NCI-H345 (cell line): ENCODE data around the gene MEGF10.

ENCODE experiments used
- DNase-seq: peaks from one replicate; lab custom pipeline; 2025; lab: John Stamatoyannopoulos, UW

The MEGF10 gene

GRCh38 chr5:127370631-127371030 lies 80.0 kb downstream of the MEGF10 start:
- DNase-seq: no peak

GRCh38 chr5:127373858-127374491 lies 83.4 kb downstream of the MEGF10 start:
- DNase-seq: no peak

- no peak for DNase-seq
These were observed 84.5 kb downstream of the MEGF10 start for GRCh38 chr5:127375124-127375523.

GRCh38 chr5:127375544-127376091 lies 85.0 kb downstream of the MEGF10 start:
- DNase-seq: no peak

- DNase-seq: no peak
These were observed 87.1 kb downstream of the MEGF10 start for GRCh38 chr5:127377651-127378050.

- peak; percentile 1 for DNase-seq
These were observed 95.3 kb downstream of the MEGF10 start for GRCh38 chr5:127385936-127386335.

GRCh38 chr5:127386557-127386956 lies 96.0 kb downstream of the MEGF10 start:
- no peak for DNase-seq

GRCh38 chr5:127389601-127390000 lies 99.0 kb downstream of the MEGF10 start:
- no peak for DNase-seq

- no peak for DNase-seq
These were observed 102.2 kb downstream of the MEGF10 start for GRCh38 chr5:127392762-127393161.

GRCh38 chr5:127396490-127397155 lies 106.0 kb downstream of the MEGF10 start:
- DNase-seq: no peak

- no peak for DNase-seq
These were observed 107.9 kb downstream of the MEGF10 start for GRCh38 chr5:127398508-127398907.

GRCh38 chr5:127399068-127399467 lies 108.5 kb downstream of the MEGF10 start:
- DNase-seq: no peak

GRCh38 chr5:127400539-127400938 lies 109.9 kb downstream of the MEGF10 start:
- DNase-seq: no peak

GRCh38 chr5:127400946-127401670 lies 110.5 kb downstream of the MEGF10 start:
- no peak for DNase-seq

GRCh38 chr5:127402361-127402760 lies 111.8 kb downstream of the MEGF10 start:
- no peak for DNase-seq

GRCh38 chr5:127404190-127404589 lies 113.6 kb downstream of the MEGF10 start:
- DNase-seq: no peak

- DNase-seq: no peak
These were observed 115.9 kb downstream of the MEGF10 start for GRCh38 chr5:127406326-127407121.

GRCh38 chr5:127409246-127409917 lies 118.8 kb downstream of the MEGF10 start:
- DNase-seq: no peak

GRCh38 chr5:127409921-127410675 lies 119.5 kb downstream of the MEGF10 start:
- no peak for DNase-seq

- DNase-seq: no peak
These were observed 120.4 kb downstream of the MEGF10 start for GRCh38 chr5:127410959-127411358.

GRCh38 chr5:127411381-127411780 lies 120.8 kb downstream of the MEGF10 start:
- no peak for DNase-seq
